Colonic mucosa (tissue), 4 donors: ENCODE measurements around the gene TNS3. TPM values are rescaled to one million over a fixed set of nuclear protein-coding genes. Genes with fewer than 3 reads are reported as not detected.

ENCODE experiments used
- DNase-seq: peaks from one replicate; pipeline ENCODE4 v3.0.0-alpha.2; 2020
- H3K27ac ChIP-seq: fragments of 200-600 bp; one replicate; pipeline ENCODE4 v1.8.0; 2021
- H3K27me3 ChIP-seq: fragments of 200-600 bp; one replicate; pipeline ENCODE4 v1.8.0; 2021
- H3K36me3 ChIP-seq: fragments of 200-600 bp; one replicate; pipeline ENCODE4 v1.8.0; 2021
- H3K4me1 ChIP-seq: fragments of 200-600 bp; one replicate; pipeline ENCODE4 v1.8.0; 2021; ENCODE audit warnings: mild to moderate bottlenecking
- H3K4me3 ChIP-seq: fragments of 200-600 bp; one replicate; pipeline ENCODE4 v1.8.0; 2021
- H3K9ac ChIP-seq, 2 donors: one replicate each; pipeline ENCODE4 v1.7.0; 2013; ENCODE audit warnings: control low read depth in 2 of 2, low read depth in 2 of 2, low read length in 2 of 2
- H3K9me3 ChIP-seq: fragments of 200-600 bp; one replicate; pipeline ENCODE4 v1.8.0; 2021
- intact Hi-C: fragments of 100-400 bp; cut with DNase I; formaldehyde crosslinking; loops from one replicate; pipeline ENCODE4 v1.14.1; 2022
- total RNA-seq, 2 donors: library from RNA; stranded (reverse); fragmentation: NEBNext Ultra II Directional in 1 of 2; extraction: Animal tissue kit (Norgen Biotek cat#: 25700) in 1 of 2; gene quantifications; one replicate each; pipeline ENCODE4 v1.2.1, GENCODE V29; 2021
- TF ChIP-seq, protein P1 (sequence below): fragments of 200-600 bp; IDR thresholded peaks from one replicate; pipeline ENCODE4 v1.8.0; 2022; ENCODE audit warnings: antibody characterized with exemption, mild to moderate bottlenecking
- donor health status: healthy.
- donor health status: DM: no; HTN: no; CAD: no.
- donor health status: DM: no; HTN: no; CAD: no.

Gene TNS3
- total RNA-seq, 2 donors from 2014 or later, result 41.1 to 58.2 TPM

- DNase-seq, result no peak
- TF ChIP-seq, protein P1, sequence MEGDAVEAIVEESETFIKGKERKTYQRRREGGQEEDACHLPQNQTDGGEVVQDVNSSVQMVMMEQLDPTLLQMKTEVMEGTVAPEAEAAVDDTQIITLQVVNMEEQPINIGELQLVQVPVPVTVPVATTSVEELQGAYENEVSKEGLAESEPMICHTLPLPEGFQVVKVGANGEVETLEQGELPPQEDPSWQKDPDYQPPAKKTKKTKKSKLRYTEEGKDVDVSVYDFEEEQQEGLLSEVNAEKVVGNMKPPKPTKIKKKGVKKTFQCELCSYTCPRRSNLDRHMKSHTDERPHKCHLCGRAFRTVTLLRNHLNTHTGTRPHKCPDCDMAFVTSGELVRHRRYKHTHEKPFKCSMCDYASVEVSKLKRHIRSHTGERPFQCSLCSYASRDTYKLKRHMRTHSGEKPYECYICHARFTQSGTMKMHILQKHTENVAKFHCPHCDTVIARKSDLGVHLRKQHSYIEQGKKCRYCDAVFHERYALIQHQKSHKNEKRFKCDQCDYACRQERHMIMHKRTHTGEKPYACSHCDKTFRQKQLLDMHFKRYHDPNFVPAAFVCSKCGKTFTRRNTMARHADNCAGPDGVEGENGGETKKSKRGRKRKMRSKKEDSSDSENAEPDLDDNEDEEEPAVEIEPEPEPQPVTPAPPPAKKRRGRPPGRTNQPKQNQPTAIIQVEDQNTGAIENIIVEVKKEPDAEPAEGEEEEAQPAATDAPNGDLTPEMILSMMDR, result no peak
- Histone ChIP-seq H3K27ac (no peak overlapping the region), H3K9me3 (no peaks in the 10 kb centered on the region), H3K27me3 (no peaks in the 10 kb centered on the region), H3K4me1 (no peaks in the 10 kb centered on the region), H3K36me3 (no peaks in the 10 kb centered on the region), H3K4me3 (no peak overlapping the region), H3K9ac (no peak overlapping the region)
- intact Hi-C loops, result no loop called here
Observed at GRCh38 chr7:47337531-47337930, 244.4 kb downstream of the TNS3 start.

DNA sequence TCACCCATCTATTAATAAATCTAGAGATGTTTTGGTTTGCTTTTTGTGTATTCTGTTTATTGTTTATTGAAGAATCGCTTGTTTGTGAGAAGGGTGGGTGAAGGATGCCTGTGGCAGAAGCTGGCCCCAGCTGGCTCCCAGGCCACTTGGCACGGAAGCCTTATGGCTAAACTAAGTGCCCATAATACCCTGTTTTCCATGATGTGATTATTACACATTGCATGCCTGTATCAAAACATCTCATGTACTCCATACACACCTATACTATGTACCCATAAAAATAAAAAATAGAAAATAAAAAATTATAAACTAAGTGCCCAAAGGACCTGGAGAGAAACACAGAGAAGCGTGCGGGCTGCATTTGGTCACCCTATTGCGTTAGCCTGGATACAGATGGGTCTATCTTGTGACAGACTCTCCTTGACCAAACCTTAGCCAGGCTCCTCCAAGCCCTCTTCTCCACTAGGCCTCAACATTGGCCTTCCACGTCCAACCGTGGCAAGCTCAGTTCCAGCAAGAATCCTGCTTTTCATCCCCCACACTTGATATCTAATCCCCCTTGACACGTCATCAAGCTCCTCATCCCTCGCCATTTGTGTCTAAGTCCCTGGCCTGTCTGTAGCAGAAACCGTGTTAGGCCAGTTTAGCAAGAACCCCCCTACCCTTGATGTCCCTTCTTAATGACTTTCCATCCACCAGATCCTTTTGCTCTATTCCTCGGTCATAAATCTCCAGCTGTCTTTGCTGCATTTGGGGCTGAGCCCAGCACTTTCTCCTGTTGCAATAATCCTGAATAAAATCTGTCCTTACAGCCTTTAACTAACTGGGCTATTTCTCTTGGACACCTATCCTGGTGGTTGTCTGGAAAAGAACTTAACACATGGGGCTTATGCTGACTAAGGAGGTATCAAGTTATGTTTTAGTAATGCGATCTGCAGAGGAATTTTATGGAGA lies 245.2 kb downstream of the TNS3 start:
- intact Hi-C loops, result no loop called here
- no peak overlapping the region for H3K9ac ChIP-seq
- H3K27ac ChIP-seq, result no peak overlapping the region
- H3K4me3 ChIP-seq, result no peak overlapping the region
- H3K27me3 ChIP-seq, result no peaks in the 10 kb centered on the region
- H3K36me3 ChIP-seq, result no peaks in the 10 kb centered on the region
- H3K9me3 ChIP-seq, result no peaks in the 10 kb centered on the region
- no peaks in the 10 kb centered on the region for H3K4me1 ChIP-seq
- DNase-seq, result no peak
- TF ChIP-seq, protein P1, result no peak

- Histone ChIP-seq H3K4me1 (no peaks in the 10 kb centered on the region), H3K36me3 (no peaks in the 10 kb centered on the region), H3K9ac (no peak overlapping the region), H3K27ac (no peak overlapping the region), H3K4me3 (no peak overlapping the region), H3K9me3 (no peaks in the 10 kb centered on the region), H3K27me3 (no peaks in the 10 kb centered on the region)
- TF ChIP-seq, protein P1, result no peak
- intact Hi-C loops, result no loop called here
- no peak for DNase-seq
Observed at GRCh38 chr7:47335557-47336471, 246.1 kb downstream of the TNS3 start.

GRCh38 chr7:47335071-47335470 lies 246.8 kb downstream of the TNS3 start:
- no peaks in the 10 kb centered on the region for H3K9me3 ChIP-seq
- DNase-seq, result no peak
- H3K27me3 ChIP-seq, result no peaks in the 10 kb centered on the region
- no peak overlapping the region for H3K9ac ChIP-seq
- no peak overlapping the region for H3K27ac ChIP-seq
- no peaks in the 10 kb centered on the region for H3K4me1 ChIP-seq
- no peak overlapping the region for H3K4me3 ChIP-seq
- TF ChIP-seq, protein P1, result no peak
- H3K36me3 ChIP-seq, result no peaks in the 10 kb centered on the region
- intact Hi-C loops, result no loop called here

DNA sequence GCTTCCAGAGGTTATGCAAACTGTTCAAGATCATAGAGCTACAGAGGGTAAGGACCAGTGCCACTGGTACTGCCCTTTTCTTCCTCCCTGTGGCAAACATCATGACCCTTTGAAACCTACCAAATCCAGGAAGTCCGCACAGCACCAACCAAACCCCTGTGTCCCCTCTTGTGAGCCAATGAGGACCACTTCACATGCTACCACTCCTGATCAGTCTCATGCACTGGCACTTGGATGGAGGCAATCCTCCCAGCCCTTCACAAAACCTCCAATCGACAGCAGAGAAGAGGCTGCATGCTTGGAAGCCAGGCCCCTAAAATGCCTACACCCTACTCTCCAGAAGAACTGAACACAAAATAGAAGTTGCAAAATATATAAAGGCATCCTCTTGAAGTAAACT lies 248.0 kb downstream of the TNS3 start:
- TF ChIP-seq, protein P1, result no peak
- DNase-seq, result no peak
- H3K4me3 ChIP-seq, result no peak overlapping the region
- H3K27me3 ChIP-seq, result no peaks in the 10 kb centered on the region
- H3K9me3 ChIP-seq, result no peaks in the 10 kb centered on the region
- intact Hi-C loops, result no loop called here
- no peaks in the 10 kb centered on the region for H3K36me3 ChIP-seq
- H3K27ac ChIP-seq, result no peak overlapping the region
- no peak overlapping the region for H3K9ac ChIP-seq
- H3K4me1 ChIP-seq, result no peaks in the 10 kb centered on the region
